ENCODE measurements around the gene PELI1. TPM values are rescaled to one million over a fixed set of nuclear protein-coding genes. Genes with fewer than 3 reads are reported as not detected.

The PELI1 gene, protein sequence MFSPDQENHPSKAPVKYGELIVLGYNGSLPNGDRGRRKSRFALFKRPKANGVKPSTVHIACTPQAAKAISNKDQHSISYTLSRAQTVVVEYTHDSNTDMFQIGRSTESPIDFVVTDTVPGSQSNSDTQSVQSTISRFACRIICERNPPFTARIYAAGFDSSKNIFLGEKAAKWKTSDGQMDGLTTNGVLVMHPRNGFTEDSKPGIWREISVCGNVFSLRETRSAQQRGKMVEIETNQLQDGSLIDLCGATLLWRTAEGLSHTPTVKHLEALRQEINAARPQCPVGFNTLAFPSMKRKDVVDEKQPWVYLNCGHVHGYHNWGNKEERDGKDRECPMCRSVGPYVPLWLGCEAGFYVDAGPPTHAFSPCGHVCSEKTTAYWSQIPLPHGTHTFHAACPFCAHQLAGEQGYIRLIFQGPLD
- polyA plus RNA-seq, result 10 to 100 TPM in 2 of 3 donors, 1 to 10 TPM in 1; 5.9 to 19.6 (median 17.9) TPM

DNA sequence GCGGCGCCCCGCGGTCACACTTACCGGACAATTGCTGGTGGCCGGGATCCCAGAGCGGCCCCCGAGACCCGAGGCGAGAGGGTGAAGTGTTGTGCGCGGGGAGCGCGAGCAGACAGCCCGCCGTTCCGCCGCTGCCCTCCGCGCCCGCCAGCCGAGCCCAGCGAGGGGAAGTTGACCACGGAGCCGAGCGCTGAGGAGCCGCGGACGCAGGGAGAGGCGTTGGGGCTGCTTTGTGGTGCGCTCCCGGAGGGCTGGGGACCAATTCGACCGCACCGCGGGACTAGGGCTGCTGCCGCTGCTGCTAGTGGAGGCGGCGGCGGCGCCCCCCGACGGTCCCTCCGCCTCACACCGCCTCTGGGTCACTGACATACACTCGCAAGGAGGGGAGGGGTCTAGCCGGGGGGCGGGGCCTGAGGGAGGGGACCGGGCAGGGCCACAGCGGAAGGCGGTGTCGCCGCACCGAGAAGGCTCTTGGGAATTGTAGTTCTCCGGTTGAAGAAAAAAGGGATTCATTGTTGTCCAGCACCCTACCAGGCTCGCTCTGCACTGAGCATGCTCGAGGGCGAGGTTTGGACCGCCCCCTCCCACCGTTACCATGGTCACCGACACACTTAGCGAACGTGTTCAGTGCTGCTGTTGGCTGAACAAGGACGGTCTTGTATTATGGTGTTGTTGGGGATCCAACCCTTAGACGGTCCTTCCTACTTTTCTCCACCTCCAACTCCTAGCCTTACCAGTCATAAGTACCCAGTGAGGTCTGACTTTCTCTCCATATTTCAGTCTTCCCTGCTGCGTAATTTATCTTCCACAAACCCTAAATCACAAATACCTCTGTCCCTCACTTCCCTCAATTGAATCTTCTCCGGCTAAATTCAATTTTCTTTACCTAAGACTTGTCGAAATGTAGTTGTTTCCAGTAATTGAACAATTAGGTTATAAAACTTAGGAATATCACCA, at the start of gene PELI1:
PELI1 (minus strand) TSS at position 364 of the 957 bp plus-strand sequence. CDS start 36,110 bp downstream, outside the sequence.
- peak within 1 kb of the TSS; percentile 88 for H3K27ac ChIP-seq (ENCODE audit: low read depth, low read length)
- whole genome bisulfite sequencing, 3 donors, result 5 to 6% (median 5%) methylated on average over 52 to 67 of the region's 68 CpGs

DNA sequence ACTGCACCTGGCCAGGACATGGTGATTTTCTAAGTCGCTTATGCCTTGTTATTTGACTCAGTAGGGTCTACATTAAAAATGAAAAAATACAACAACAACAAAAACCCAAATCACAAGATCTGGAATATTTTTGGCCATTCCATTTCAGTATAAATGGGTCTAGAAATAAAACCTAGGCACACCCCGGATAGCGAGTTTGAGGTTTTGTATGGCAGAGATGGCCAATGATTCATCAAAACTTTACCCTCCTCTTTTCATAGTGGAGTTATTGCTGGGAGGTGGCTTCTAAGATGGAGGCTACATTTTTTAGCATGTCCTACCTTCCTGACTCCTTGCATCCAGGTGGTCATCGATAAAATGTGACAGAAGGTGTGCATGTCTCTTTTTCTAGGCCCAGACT, 49.3 kb upstream of the PELI1 start:
- WGBS, 3 donors, result 93% methylated on average over 4 of the region's 4 CpGs
- H3K27ac ChIP-seq (ENCODE audit: low read depth, low read length), result no peak overlapping the region

DNA sequence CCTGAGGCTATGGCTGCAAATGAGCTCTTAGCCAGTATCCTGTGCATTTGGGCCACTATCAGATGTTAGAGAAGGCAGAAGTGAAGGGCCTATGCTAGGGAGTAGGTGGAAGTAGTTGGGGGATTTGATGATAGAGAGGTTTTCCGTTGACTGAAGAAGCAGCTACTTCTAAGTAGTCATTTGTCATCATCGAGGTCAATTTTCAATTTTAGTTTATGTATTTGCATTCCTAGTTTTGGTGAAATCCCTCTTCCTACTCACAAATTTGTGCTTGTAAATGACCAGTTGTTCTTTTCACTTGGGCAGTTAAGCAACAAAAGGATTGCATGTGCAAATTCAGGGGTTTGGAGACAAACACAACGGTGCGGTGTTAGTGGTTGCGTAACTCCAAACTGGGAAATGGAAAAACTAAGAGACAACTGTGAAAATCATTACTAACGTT, 48.5 kb upstream of the PELI1 start:
- 41 to 63% (median 51%) methylated on average over 6 of the region's 6 CpGs for WGBS, 3 donors
- peak overlapping the region; percentile 28 for H3K27ac ChIP-seq (ENCODE audit: low read depth, low read length)

DNA sequence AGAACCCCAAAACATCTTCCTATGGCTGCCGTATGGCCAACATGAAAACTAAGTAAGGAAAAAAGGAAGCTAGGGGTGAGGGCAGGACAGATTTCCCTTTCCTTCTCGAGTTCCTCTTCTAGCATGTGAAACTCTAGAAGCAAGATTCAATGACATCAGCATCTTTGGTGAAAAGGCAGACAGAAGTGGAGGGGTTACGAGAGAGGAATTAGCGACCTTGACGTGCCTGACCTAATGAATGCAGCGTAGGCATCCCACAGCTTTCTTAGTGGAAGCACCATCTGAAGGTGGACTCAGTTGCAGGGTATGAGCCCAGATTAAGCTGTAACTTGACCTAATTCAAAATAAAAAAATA, 47.9 kb upstream of the PELI1 start:
- peak overlapping the region; percentile 28 for H3K27ac ChIP-seq (ENCODE audit: low read depth, low read length)
- 52 to 85% (median 68%) methylated on average over 6 of the region's 6 CpGs for WGBS, 3 donors

DNA sequence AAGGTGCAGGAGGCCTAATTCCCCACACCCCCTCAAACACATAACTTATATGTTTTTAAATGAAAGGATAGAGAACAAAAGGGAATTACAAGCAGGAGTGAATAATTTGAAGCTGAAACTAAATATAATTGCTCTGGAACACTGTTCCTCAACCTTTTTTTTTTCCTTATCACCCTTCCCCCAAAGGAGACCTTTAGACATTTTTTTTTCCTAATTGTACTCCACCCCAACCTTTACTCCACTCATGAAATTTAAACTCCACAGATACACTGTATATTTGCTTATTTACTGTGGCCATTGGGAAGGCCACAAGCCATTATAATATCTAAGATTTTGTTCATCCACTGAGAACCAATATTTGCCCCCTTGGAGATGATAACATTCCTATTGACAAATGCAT, 45.4 kb upstream of the PELI1 start:
- no peak overlapping the region for H3K27ac ChIP-seq (ENCODE audit: low read depth, low read length)

DNA sequence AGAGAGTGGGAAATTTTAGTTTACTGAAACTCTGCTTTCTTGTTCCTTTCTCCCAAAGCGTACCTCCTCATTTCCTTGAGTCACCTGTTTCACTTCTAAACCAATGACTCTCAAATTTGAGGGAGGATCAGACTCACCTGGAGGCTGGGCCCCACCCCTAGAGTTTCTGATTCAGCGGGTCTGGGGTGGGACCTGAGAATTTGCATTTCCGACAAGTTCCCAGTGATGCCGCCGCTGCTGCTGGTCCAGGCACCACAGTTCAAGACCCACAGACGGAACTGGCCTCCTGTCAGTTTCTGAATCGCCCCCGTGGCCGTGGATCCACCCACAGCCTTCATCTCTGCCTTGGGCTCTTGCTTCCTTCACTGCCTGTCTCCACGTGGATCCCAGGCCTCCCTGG, 44.9 kb upstream of the PELI1 start:
- H3K27ac ChIP-seq (ENCODE audit: low read depth, low read length), result no peak overlapping the region

DNA sequence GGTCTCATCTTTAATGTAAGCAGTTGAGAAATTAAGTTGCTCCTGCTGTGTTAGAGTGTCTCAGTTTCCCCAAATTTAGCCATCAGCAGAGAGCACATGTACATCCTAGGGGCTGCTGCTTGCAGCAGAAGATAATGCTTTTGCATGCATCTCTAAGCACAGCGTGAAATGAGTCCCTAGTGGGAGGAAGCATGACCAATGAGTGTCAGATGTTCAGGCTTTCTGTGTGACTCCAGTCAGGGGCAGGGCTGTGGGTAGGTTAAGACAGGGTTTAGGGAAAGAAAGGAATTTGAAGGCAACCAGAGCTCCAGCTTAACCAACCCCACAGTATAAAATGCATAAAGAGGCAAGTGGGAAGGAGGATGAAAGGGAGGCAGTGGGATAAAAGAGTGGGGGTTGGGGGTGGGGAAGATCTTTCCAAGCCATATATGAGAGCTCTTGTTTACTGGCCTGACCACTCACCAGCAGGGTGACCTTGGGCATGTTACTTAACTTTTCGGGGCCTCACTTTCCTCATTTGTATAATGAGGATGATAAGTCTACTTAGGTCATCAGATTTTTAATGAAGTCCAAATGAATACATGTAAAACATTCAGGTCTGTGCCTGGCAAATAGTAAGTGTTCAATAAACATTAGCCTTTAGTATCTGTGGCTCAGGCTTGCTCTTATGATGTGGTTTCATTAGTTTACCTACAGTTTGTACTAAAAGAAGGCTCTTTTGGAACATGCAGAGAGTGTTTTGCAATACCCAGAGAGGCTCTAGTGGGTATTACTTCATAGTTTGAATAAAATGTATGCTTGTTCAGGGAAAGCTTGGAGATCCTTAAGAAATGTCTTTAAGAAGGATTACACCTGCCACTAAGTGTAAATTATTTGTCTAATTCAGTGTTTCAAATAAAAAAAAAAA, 42.7 kb upstream of the PELI1 start:
- no peak overlapping the region for H3K27ac ChIP-seq (ENCODE audit: low read depth, low read length)
- 61 to 68% (median 64%) methylated on average over 2 of the region's 2 CpGs for WGBS, 3 donors

More for the DNA sequence above, 44.9 kb upstream of the PELI1 start:
- WGBS, 3 donors, result 87 to 90% (median 89%) methylated on average over 10 of the region's 10 CpGs

DNA sequence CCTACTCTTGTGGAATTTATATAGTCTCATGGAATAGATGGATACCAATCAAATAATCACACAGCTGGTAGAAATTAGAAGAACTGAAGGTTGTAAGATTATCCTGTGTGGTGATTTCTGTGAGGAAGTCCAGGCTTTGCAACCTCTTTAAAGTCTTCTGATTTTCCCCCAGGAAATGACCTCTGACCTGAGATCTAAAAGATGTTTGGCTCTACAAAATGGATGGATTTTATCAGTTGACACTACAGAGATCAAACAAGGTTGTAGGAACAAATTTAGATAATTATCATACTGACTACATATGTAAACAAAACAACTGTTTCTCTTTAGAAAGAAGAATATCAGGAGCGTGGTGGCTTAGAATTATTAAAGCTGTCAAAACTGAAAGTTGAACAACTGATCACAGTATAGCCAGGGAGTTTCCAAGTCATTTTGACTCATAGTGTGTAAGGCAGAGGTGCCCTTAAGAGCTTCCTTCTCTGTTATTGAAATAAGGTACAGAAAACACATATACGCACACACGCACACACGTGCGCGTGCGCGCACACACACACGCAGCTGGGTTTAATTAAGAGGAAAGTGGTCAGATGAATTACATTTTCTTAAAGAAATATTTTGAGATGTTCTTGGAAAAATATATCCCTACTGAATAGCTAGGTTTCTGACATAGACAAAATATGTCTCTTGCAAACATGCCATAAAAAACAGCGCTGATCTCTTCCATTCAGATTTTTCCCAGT, 35.5 kb upstream of the PELI1 start:
- 81 to 91% (median 86%) methylated on average over 10 of the region's 10 CpGs for WGBS, 3 donors
- H3K27ac ChIP-seq (ENCODE audit: low read depth, low read length), result no peak overlapping the region

DNA sequence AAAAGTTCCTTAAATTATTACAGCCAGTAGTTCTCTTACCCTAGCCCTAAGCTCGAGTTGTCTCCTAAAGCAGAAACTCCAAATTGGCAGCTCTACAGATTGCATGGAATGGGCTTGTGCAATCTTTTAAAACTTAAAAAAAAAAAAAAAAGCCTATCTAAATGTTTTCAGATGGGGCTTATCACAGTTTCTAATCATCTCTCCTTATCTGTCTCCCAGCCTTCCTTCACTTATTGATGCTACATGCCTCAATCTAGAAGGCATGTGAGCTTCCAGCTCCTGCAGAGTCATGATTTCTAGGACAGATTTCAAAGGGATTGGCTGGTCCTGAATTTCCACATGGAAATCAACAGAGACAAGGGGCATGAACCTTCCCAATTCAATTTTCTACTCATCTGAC, 33.1 kb upstream of the PELI1 start:
- WGBS, 3 donors, result 11 to 65% (median 23%) methylated on average over 1 of the region's 1 CpG
- no peak overlapping the region for H3K27ac ChIP-seq (ENCODE audit: low read depth, low read length)

DNA sequence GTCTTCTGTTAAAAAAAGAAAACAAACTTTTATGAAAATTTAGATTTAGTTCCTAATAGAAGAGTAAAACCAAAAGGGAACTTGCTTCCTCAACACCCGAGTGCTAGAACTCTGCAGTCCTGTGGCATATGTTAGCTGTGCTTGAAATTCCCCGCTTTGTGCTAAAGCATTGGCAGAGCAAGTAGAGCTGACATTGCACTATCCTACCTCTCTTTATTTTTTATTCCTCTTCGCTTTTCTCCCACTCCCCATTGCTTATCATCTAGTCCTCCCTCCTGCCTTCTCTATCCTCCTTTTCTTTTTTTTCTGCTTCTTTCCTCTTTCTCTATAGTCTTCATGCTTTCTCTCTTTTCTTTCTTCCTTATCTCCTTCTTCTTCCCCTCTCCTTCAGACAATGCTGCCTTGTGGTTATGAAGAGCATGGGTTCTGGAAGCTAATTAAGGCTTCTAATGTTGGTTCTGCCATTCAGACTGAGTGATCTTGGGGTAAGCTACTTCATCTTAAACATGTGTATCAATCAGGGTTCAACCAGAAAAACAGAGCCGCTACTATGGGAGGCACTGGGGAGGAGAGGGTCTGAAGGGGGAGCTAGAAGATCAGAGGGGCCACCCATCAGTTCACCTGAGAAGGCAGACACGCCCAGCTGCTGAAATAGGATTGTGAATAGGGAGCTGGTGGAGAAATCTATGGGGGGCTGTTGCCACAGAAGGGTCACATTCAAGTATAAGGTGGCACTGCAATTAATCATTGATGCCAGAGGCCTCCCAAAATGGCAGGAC, 31.4 kb upstream of the PELI1 start:
- 94 to 95% (median 94%) methylated on average over 5 of the region's 5 CpGs for WGBS, 3 donors
- no peak overlapping the region for H3K27ac ChIP-seq (ENCODE audit: low read depth, low read length)

DNA sequence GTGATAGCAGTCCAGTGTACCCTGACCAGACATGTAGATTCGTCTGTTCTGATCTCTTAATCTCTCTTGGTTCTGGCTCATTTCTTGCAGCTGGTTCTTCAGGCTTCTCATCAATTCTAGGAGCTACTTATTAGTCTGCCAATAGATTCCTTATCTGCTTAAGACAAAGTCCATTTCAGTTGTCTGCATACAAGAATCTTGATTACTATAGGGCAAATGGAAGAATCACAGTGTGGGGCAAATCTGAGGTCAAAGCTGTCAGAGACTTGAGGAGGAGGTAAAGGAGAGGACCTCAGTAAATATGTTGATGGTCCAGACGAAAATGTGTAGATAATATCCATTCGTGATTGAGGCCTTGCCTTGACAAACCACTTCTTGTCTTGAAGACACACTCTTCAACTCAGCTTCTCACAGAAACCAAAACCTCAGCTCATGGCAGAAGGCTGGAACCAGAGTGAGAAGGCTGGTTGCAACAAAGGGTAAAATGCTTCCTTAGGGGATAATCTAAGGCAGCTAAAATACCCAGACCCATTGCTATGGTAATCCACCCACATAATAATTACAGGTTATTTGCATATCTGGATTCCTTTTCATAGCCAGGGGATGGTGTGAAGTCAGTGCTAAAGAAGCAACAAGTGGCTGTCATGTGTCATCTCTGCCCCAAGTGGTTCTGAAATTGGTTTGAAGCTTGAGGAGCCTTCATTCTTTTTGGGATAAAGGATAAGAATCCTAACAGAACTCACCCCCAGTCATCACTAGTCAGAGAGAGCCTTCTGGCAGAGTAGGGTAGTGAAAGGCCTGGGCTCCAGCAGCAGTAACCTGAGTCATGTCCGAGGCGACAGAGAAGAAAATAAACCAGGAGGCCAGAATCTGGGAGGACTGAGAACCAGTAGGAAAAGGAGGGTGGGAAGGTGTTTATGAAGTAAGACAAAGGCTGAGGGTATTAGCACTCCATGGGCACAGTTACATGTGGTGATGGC, 29.2 kb upstream of the PELI1 start:
- no peak overlapping the region for H3K27ac ChIP-seq (ENCODE audit: low read depth, low read length)
- WGBS, 3 donors, result 82 to 90% (median 86%) methylated on average over 5 of the region's 5 CpGs

DNA sequence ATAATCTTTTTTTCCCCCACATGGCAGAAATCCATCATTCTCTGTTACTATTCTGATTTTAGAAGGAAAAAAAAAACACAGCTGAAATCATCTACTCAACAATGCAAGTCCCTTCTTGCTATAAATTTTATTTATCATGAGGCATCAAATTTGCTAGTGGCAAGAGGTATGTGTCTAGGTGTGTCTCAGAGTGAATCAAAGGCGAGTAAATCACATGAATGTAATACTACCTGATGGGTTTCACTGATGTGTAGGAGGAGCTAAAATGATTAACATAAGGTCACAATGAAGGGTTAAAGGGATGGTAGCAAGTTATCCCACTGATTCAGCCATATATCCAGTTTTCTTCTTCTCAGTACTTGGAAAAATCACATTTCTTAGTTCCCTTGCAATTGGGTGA, 24.5 kb upstream of the PELI1 start:
- 94 to 98% (median 97%) methylated on average over 1 of the region's 1 CpG for WGBS, 3 donors

DNA sequence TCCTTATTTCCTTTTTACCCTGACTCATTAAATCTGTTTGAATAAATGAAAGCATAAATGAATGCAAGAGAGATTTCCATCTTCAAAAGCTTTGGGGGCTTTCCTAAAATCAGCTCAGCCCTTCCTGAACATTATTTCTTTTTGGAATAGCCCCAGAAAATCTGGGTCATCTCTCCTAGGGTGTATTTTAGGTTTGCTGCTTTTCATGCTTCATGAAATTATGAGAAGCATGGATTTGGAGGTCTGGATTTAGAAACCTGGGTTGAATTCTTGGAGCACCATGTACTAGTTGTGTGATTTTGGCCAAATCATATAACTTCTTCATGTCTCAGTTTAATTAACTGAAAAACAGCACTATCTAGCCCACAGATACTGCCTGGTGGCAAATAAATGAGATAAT, 24.0 kb upstream of the PELI1 start:
- H3K27ac ChIP-seq (ENCODE audit: low read depth, low read length), result no peak overlapping the region

More for the DNA sequence above, 24.5 kb upstream of the PELI1 start:
- H3K27ac ChIP-seq (ENCODE audit: low read depth, low read length), result no peak overlapping the region

DNA sequence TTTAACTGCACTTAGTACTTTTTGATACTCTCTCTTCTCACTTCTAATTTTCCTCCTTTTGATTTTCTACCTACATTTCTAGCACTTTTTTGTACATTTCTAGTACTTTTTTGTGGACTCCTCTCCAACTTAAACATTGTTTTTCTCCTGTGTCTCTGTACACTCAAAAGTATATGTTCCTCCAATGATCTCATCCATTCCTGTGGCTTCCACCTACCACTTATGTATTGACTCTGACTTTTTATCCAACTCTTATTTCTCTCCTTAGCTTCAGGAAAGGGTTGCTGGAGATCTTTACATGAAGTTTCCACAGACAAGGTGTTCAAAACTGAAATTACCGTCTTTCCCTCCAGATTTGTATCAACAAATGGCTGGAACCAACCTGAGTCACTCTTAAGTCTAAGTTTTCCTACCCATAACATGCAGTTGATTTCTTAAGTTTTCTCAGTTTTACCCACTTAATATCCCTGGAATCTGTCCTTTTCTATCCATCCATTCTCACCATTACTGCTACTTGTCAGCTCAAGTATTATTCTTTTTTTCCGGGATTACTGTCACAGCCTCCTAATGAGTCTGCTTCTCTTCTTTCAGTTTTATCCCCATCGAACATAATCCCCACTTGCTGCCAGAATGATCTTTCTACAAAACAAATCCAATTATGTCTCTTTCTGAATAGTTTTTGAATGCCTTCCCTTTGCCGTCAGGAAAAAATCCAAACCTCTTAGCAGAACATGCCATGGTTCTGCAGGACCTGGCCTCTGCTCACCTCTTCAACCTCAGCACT, 22.6 kb upstream of the PELI1 start:
- 93 to 97% (median 96%) methylated on average over 4 of the region's 4 CpGs for WGBS, 3 donors
- no peak overlapping the region for H3K27ac ChIP-seq (ENCODE audit: low read depth, low read length)

DNA sequence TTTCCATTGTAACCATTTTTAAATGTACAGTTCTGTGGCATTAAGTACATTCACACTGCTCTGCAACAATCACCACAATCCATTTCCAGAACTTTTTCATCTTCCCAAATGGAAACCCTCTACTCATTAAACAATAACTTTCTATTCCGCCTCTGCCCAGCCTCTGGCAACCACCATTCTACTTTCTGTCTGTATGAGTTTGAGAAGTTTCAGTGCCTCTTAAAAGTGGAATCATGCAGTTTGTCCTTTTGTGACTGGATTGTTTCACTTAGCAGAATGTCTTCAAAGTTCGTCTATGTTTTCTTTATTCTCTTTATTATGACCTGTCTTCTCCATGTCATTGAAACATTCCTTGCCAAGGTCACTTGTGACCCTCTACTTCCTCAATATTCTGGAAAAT, 22.0 kb upstream of the PELI1 start:
- 78 to 87% (median 80%) methylated on average over 2 of the region's 2 CpGs for WGBS, 3 donors
- no peak overlapping the region for H3K27ac ChIP-seq (ENCODE audit: low read depth, low read length)
